GM19463 (cell line): ENCODE data around the gene MINDY4.

ENCODE experiments used
- ATAC-seq: cut with Tn5 transposase; IDR thresholded peaks from one replicate; pipeline ENCODE4 v1.9.1; 2021; ENCODE audit warnings: mild to moderate bottlenecking, moderate library complexity; ENCODE audit not compliant: unreplicated experiment

MINDY4 gene

GRCh38 chr7:30912731-30912985 lies 141.4 kb downstream of the MINDY4 start:
- no peak for ATAC-seq

DNA sequence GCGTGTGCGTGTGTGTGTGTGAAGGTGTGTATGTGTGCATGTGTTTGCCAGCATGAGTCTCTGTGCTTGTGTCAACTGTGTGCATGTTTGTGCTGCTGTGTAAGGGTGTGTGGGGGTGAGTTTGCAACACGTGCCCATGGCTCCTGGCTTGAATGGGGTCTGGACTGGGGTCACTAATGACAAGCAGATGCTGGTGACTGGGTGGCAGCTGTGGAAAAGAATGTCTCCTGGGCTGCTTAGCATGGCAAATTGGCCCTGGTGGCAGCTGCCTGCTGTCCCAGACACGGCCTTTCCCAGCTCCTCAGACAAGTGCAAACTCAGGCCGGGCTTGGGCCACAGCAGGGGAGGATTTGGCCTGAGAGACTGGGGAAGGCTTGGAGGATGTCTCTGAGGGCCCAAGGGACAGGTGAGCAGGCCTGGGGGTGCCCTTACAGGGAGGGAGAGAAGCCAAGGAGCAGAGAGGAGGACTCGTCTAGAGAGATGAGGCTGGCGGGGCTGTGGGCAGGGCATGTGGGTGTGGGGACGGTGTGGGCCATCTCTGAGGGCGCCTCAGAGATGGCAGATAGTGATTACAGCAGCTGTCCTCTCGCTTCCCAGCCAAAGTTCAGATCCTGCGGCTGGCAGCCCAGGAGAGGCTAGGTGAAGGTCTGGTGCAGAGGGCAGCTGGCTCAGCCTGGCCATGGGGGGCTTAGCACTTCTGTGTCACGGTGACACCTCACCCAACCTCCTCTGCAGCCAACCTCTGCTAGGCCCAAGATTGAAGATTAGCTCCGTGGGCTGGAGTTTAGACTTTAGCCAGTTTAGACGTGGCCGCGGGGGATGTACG lies 142.0 kb downstream of the MINDY4 start:
- no peak for ATAC-seq

DNA sequence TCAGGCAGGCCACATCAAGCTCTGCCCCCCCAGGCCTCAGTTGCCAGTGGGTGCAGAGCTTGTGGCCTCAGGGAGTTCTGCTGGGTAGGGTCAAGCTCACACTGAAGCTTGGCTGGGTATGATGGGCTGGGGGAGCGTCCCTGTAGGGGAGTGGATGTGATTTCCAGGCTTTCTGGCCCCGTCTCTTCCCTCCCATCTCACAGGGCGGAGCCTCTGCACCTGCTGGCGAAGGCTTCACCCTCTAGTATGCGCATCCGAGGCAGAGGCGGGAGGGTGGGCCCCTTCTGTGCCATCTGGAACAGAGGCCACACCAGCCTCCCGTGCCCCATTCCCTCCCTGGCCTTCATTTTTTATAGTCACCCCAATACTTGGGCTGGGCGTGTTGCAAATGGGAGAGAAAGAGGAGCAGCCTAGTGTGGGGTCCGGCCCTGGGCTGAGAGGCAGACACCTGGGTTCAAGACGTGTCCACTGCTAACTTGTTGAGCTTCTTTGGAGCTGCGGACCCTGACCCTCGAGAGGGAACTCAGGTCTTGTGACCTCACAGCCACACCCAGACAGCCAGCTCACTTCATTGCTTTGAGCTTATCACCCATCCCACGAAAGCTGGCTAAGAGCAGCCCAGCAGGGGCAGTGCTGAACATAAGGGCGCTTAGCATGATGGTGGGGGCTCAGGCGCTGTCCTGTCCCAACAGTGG lies 142.8 kb downstream of the MINDY4 start:
- ATAC-seq, result no peak

DNA sequence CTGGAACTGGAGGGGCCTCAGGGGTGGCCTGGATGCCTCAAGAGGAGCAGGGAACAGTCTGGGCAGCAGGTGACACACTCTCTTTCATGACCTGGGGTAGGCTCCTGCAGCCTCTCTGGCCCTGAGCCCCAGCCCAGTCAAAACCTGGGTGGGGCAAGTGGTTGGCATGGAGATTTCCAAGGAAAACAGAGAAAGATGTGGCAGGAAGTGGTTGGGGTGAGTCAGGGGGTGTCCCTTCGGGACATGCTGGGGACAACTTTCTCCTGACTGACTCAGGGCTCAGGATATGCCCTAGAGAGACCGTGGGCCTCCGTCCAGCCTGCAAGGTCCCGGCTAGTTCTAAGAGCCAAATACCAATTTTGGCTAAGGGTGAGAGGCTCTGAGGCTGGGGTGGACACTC lies 143.4 kb downstream of the MINDY4 start:
- no peak for ATAC-seq

DNA sequence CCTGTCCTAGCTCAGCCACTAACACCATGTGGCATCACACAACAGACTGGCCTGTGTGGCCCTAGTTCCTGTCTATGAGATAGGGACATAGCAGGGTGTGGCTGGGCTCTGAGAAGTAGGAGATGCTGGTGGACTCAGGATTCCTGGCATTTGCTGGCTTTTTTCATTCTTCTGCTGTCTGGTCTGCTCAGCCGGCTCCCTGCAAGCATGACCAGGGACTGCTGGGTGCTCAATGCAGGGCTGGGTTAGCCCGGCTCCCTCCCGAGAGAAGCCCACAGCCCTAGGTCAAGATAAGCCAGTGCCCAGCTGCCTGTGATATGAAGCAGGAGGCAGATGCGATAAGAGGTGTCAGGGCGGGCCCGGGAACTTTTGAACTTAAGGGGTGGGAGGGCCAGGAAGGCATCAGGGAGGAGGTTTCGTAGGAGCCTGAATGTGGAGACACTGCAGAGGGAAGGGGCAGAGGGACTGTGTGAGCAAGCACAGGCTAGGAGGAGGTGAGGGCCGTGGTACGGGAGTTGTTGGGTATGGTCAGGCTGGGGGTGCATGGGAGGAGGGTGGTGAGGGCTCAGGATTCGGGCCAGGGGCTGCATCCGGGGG lies 143.9 kb downstream of the MINDY4 start:
- no peak for ATAC-seq

GRCh38 chr7:30915751-30916150 lies 144.5 kb downstream of the MINDY4 start:
- ATAC-seq, result no peak

DNA sequence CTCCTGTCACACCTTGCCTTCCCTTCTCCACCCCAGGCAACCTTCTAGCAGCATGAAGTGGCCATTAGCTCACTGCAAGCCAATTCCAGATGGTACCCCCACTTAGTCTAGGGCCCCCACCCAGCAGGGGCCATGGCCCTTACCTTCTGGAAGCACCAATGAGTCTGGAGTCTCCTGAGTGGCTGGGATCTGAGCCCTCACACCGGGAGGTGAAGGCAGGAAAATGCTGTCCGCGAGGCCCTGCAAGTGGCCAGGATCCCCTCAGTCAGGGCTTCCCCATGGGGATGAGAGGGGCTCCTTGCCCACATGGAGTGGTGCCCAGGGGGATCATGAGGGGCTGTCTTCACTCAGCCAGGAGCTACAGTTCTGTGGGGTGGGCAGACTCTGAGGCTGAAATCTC lies 145.0 kb downstream of the MINDY4 start:
- no peak for ATAC-seq

DNA sequence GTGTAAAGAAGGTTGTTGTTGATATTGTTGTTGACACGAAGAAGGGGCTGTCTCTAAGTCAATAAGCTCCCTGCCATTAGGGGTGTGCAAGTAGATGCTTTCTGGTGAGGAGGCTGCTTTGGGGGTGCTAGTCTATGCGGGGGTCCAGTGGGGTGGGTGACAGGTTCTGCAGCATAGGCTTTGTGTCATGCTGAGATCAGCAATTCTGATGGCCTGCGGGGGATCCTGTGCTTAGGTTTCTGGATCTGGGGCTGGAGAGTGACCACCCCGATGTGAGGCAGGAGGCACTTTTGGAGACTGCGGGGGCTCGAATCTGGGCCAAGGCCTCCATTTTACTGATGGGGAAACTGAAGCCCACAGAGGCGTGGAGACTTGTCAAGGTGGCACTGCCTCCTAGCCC lies 145.6 kb downstream of the MINDY4 start:
- no peak for ATAC-seq

DNA sequence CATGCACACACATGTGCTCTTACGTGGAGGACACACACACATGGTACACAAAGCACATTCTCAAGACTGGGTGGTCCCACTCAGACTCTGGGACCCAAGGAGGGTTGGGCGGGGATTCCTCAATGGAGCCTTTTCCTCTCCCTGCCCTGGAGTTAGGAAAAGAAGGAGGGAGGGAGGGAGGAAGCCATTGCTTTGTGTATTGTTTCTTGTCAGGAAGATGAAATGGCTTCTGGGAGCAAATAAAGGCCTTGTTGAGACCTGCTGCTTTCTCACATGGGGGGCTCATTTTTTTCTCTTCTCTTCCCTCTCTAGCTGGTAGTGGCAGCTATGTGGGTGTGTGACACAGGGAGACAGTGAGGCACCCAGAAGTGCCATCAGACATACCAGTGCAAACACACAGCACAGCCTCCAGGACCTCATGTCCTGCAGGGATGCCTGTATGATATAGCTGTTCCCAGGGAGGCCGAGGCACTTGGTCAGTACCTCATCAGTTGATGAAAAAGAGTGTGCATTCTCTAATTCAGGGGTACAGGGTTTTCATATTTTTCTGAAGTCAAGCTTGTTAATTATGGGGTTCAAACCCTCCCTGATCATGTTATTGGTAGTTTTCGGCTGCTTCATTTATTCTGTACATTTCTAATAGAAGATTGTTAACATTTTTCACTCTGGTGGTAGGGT lies 146.1 kb downstream of the MINDY4 start:
- ATAC-seq, result no peak

DNA sequence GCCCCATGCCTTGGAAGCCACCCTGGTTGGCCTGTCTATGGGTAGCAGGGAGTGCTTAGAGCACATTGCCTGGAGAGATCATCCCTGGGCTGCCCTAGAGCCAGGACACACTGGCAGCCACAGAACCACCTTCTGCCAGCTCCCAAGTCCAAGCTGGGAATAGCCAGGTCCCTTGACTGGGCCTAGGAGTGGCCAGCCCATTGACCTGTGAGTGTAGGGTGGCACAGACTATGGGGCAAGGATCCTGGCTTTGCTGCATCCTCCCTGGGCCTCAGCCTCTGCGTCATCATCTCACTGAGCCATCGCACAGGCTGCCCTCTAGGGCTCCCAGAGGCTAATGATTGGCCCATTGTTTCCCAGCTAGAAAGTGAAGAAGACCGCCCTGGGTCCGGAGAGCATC lies 147.5 kb downstream of the MINDY4 start:
- no peak for ATAC-seq

GRCh38 chr7:30920021-30920583 lies 148.9 kb downstream of the MINDY4 start:
- ATAC-seq, result no peak

GRCh38 chr7:30920584-30921539 lies 149.6 kb downstream of the MINDY4 start:
- no peak for ATAC-seq

GRCh38 chr7:30921540-30922401 lies 150.6 kb downstream of the MINDY4 start:
- ATAC-seq, result no peak

DNA sequence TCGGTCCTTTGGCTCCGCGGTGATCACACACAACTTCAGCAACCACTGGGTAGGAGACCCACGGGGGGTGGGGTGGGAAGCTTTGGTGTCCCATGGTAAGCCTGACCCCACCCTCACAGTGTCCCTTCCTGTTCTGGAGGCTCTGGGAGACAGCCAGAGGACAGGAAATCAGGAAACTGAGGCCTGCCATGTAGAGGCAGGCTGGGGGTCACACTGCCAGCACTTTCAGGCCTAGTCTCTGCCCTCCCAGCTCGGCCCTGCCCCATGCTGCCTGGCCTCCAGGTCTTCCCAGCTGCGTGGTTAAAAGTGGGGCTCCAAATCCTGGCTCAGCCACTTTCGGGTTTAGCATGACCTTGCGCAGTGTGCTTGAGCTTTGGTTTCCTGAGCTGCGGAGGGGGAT lies 151.4 kb downstream of the MINDY4 start:
- ATAC-seq, result no peak

- ATAC-seq, result no peak
These were observed 152.0 kb downstream of the MINDY4 start for GRCh38 chr7:30923009-30923773.

- no peak for ATAC-seq
These were observed 152.7 kb downstream of the MINDY4 start for GRCh38 chr7:30923774-30924413.

GRCh38 chr7:30924624-30925023 lies 153.4 kb downstream of the MINDY4 start:
- no peak for ATAC-seq

DNA sequence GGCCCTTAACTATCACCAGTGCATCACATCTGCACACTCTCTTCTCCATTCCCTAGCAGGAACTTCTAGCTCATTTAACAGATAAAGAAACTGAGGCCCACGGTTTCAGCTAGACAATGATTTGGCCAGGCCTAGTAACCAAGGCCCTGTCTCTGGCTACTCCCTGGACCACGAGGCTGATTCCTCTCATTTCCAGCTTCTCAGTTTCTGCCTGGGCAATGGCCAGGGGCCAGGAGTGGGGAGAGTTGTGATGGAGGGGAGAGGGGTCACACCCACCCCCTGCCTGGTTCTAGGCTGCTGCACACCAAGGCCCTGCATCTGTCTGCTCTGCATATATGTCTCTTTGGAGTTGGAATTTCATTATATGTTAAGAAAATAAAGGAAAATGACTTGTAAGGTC lies 153.9 kb downstream of the MINDY4 start:
- ATAC-seq, result no peak
